GM12878 (cell line): Measurements from ENCODE around the gene TTLL6. TPM values are rescaled to one million over a fixed set of nuclear protein-coding genes. Genes with fewer than 3 reads are reported as not detected.

ENCODE experiments used
- ATAC-seq: fragments of 200-7000 bp; cut with Tn5 transposase; 3 replicates; pipeline ENCODE4 v1.9.1; 2020; ENCODE audit warnings: mild to moderate bottlenecking, moderate library complexity
- BruUV-seq: library from RNA; stranded (reverse); fragments of 400-500 nt; replicated peaks from 2 replicates; lab custom pipeline; 2021; lab: Mats Ljungman, UMichigan
- CTCF ChIA-PET: fragments of 300-600 bp; sonication (Branson Sonifier 250); formaldehyde crosslinking; extraction: SDS; loops from one replicate; lab custom pipeline; 2021; ENCODE audit warnings: inconsistent platforms; lab: Yijun Ruan, JAX
- POLR2A ChIA-PET: fragments of 350-600 bp; formaldehyde crosslinking; extraction: SDS; loops from one replicate; lab custom pipeline; 2021; ENCODE audit warnings: inconsistent platforms; lab: Charles Lee
- RAD21 ChIA-PET: fragments of 300-600 bp; sonication (Branson Sonifier 250); formaldehyde crosslinking; loops from one replicate; lab custom pipeline; 2023; ENCODE audit warnings: antibody characterized with exemption; ENCODE audit not compliant: unreplicated experiment; lab: Charles Lee
- SMC1A ChIA-PET: fragments of 300-600 bp; sonication (Branson Sonifier 250); formaldehyde crosslinking; loops from one replicate; lab custom pipeline; 2023; ENCODE audit not compliant: unreplicated experiment, uncharacterized antibody; lab: Charles Lee
- DNase-seq: peaks from one replicate; pipeline ENCODE4 v3.0.0-alpha.2; 2011; ENCODE audit warnings: low read depth, low spot score
- FAIRE-seq: peaks from 3 replicates; lab custom pipeline; 2011; peaks lifted over from hg19 to GRCh38; lab: Jason Lieb, UNC
- H2AFZ ChIP-seq: 2 replicates; pipeline ENCODE4 v1.6.0; 2011; ENCODE audit warnings: low read depth, low read length, control low read depth; ENCODE audit not compliant: control insufficient read depth
- H3K27ac ChIP-seq: 2 replicates; pipeline ENCODE4 v1.5.1; 2011; ENCODE audit warnings: control low read depth; ENCODE audit not compliant: control insufficient read depth, insufficient read depth
- H3K27me3 ChIP-seq, 2 experiments: replicated peaks in 1 of 2; 2 replicates each; pipeline versions ENCODE4 v1.6.0 to v1.6.1; 2011; ENCODE audit warnings: low read length in 1 of 2; ENCODE audit not compliant: control insufficient read depth in 2 of 2, insufficient read depth in 2 of 2
- H3K36me3 ChIP-seq, 2 experiments: 2 replicates each; pipeline ENCODE4 v1.5.1; 2011; ENCODE audit warnings: low read length in 1 of 2; ENCODE audit not compliant: control insufficient read depth in 2 of 2, insufficient read depth in 2 of 2
- H3K4me1 ChIP-seq: 2 replicates; pipeline ENCODE4 v1.6.1; 2011; ENCODE audit warnings: mild to moderate bottlenecking, low read length, moderate library complexity, mixed read lengths; ENCODE audit not compliant: control insufficient read depth, insufficient read depth
- H3K4me2 ChIP-seq: 2 replicates; pipeline ENCODE4 v1.6.0; 2011; ENCODE audit warnings: control low read depth; ENCODE audit not compliant: control insufficient read depth, insufficient read depth
- H3K4me3 ChIP-seq: fragments of 200-600 bp; sonication (generic); 2 replicates; pipeline ENCODE4 v1.5.1; 2016
- H3K79me2 ChIP-seq: 2 replicates; pipeline ENCODE4 v1.6.0; 2011; ENCODE audit warnings: low read length; ENCODE audit not compliant: control insufficient read depth, insufficient read depth
- H3K9ac ChIP-seq: 2 replicates; pipeline ENCODE4 v1.8.0; 2011; ENCODE audit warnings: low read length, control low read depth, mixed read lengths; ENCODE audit not compliant: control insufficient read depth, insufficient read depth
- H3K9me3 ChIP-seq: replicated peaks from 3 replicates; pipeline ENCODE4 v1.5.1; 2011; ENCODE audit warnings: mild to moderate bottlenecking, low read length; ENCODE audit not compliant: control insufficient read depth, insufficient read depth
- H4K20me1 ChIP-seq: 2 replicates; pipeline ENCODE4 v1.6.0; 2011; ENCODE audit not compliant: control insufficient read depth, insufficient read depth
- JUND ChIP-seq: IDR thresholded peaks from 2 replicates; pipeline ENCODE4 v1.6.1; 2012; ENCODE audit warnings: low read depth, mild to moderate bottlenecking, low read length, improper control_type of control experiment, moderate library complexity
- REST ChIP-seq: IDR thresholded peaks from 2 replicates; pipeline ENCODE4 v1.6.1; 2012; ENCODE audit warnings: mild to moderate bottlenecking, low read depth, low read length
- WGBS: methylation state at CpG from one replicate; pipeline ENCODE4 v1.1.6; 2016; ENCODE audit warnings: low lambda C conversion rate; ENCODE audit not compliant: insufficient replicate concordance, insufficient coverage; ENCODE audit errors: missing lambda C conversion rate; 5-methylcytosine and 5-hydroxymethylcytosine counted together
- in situ Hi-C: fragments of 300-500 bp; cut with MboI; formaldehyde crosslinking; loops from 9 replicates; pipeline ENCODE4 v1.14.3; 2018; ENCODE audit warnings: mixed read lengths
- intact Hi-C: fragments of 100-400 bp; cut with micrococcal nuclease; formaldehyde crosslinking; loops from one replicate; pipeline ENCODE4 v1.14.2; 2022; ENCODE audit not compliant: unreplicated experiment
- polyA plus RNA-seq, 11 experiments: library from polyadenylated mRNA; depleted of rRNA in 4 of 11; unstranded in 6 of 11; stranded (reverse) in 5 of 11; fragments of >200 nt; fragmentation: Nextera tagmentation in 4 of 11; fragmentation: Illumina TruSeq in 1 of 11; extraction: Ambion mirVana in 4 of 11; extraction: Trizol in 1 of 11; gene quantifications; 1 replicate in 1 of 11; 2 replicates in 10 of 11; pipeline versions ENCODE4 v1.2.1 to v1.2.3, GENCODE V29; 2011 to 2016; ENCODE audit warnings: inconsistent platforms in 2 of 11, missing spikeins in 2 of 11, low read depth in 1 of 11
- total RNA-seq, 4 experiments: library from RNA; depleted of rRNA in 3 of 4; stranded (reverse); fragments of >200 nt in 3 of 4; fragmentation: Illumina TruSeq in 1 of 4; extraction: Trizol in 1 of 4; gene quantifications; 2 replicates each; pipeline versions ENCODE4 v1.2.1 to v1.2.3, GENCODE V29; 2013 to 2021

TTLL6 gene
- total and polyA plus RNA-seq, 10 of the 15 experiments (the other 5 are each of a cell fraction or from before 2014, with no cell fraction given): 0.06 to 0.36 (median 0.13) TPM; not detected in 4

DNA sequence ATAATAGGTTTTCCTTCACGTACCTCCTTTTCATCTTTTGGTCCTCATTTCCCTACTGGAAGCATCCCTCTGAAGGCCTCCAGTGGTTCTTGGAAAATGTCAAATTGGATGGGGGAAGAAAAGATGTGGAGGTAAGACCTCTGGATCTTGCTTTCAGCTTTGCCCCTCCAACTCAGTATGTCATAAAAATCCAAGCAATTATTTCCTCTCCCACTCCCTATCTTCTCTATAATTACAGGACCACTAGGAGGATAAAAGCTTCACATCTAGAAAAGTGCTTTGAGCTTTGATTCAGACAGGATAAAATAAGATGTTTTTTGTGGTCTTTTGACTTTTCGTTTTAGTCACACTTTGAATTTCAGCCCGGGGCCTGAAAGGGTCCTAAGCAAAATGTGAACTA is 1.7 kb downstream of the TTLL6 start:
- FAIRE-seq (no peak), DNase-seq (no peak), ATAC-seq (no peak)
- no peak overlapping the region for H3K4me2 ChIP-seq
- POLR2A ChIA-PET: interaction anchor here (0.7 to 1.3 kb wide), 2 partner anchors 62 to 63 kb away, joined by 3 to 4 read pairs; no protein-coding TSS in a partner anchor
- CTCF ChIA-PET: interaction anchor here (0.7 to 15.2 kb wide), 22 partner anchors 9 to 221 kb away, joined by 3 to 490 read pairs (median 5); partner anchors contain the start of gene CALCOCO2
- H3K4me1 ChIP-seq: peaks cover 12% of the 10 kb centered on the region
- peaks cover 0 to 6% of the 10 kb centered on the region in 2 experiments; a peak in 1 of 4 replicates for H3K27me3 ChIP-seq
- H3K36me3 ChIP-seq: no peaks in the 10 kb centered on the region
- intact Hi-C loops (no loop called here), in situ Hi-C loops (no loop called here)
- H3K79me2 ChIP-seq: no peaks in the 10 kb centered on the region
- no peak overlapping the region for H2AFZ ChIP-seq
- no peaks in the 10 kb centered on the region for H4K20me1 ChIP-seq
- RAD21 ChIA-PET: interaction anchor here (1.0 to 18.8 kb wide), 6 partner anchors 10 to 790 kb away, joined by 3 to 376 read pairs (median 4); no protein-coding TSS in a partner anchor
- H3K9ac ChIP-seq: no peak overlapping the region
- H3K9me3 ChIP-seq: no peaks in the 10 kb centered on the region
- no peak overlapping the region for H3K4me3 ChIP-seq
- SMC1A ChIA-PET: interaction anchor here (0.6 to 17.5 kb wide), 19 partner anchors 9 to 137 kb away, joined by 3 to 281 read pairs (median 4); partner anchors contain the start of gene ATP5MC1
- no peak for TF ChIP-seq REST
- no peak for TF ChIP-seq JUND
- no peak overlapping the region for H3K27ac ChIP-seq
- 22% methylated on average over 3 of the region's 3 CpGs for WGBS
- BruUV-seq: no TSS peak
